Nucleus accumbens (tissue), 56 donors: Measurements from ENCODE around the gene RAI1.
A peak's percentile ranks its signal among the peaks of the same experiment; 100 is the strongest.

ENCODE experiments used
- DNase-seq, 56 donors: peaks; one replicate each; lab custom pipeline; 2025; lab: John Stamatoyannopoulos, UW

RAI1 gene

DNA sequence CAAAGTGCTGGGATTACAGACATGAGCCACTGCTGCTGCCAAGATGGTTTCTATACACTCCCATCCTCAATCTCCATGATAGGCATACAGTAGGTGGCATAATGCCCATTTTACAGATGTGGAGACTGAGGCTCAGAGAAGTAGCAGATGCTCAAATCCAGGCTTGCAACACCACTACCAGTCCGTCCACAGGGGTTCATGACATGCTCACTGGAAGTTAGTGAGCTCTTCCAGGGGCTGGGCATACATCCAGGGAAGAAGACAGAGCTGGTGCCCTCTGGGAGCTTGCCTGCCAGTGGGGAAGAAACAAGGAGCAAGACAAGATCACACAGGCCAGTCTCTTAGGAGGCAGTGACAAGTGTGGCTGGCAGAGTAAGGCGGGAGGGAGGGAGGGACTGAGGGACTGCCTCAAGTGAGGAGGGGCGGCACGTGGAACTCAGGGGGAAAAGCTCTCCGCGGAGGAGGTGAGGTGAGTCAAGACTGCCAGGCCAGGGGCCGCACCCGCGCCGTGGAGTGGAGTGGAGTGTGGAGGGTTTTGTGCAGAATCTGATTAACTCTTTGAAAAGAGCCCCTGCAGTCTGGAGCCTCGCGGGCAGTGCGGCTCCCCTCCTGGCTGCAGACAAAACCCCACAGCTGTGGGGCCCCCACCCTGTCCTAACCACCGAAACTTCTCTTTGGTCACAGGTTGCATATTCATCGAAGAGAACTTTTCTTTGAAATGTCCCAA, 127.6 kb downstream of the RAI1 start:
- DNase-seq, result no peak

DNA sequence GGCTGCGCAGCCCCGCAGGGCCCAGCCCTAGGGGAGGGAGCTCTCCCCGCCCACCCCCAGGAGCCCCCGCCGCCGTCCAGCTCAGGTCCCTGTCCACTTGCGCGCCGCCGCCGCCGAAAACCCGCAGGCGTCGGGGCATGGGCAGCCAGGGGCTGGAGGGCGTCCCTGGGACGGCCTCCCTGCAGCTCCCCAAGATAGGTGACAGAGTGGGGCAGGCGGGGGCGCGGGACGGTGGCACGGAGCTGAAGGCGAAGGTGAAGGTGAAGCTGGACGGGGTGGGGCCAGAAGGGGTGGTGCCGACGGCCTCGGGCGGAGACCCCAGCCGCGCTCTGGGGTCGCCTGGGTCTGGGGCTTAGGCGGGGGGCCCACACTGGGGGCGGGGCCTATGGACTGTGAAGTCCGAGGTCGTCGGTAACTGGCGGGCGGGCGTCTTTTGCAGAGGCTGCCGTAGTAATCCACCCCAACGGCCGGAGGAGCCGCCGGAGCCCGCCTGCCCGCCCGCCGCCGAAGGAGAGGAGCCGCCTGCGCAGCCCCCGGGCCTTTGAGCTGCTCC, 128.3 kb downstream of the RAI1 start:
- no peak for DNase-seq

DNA sequence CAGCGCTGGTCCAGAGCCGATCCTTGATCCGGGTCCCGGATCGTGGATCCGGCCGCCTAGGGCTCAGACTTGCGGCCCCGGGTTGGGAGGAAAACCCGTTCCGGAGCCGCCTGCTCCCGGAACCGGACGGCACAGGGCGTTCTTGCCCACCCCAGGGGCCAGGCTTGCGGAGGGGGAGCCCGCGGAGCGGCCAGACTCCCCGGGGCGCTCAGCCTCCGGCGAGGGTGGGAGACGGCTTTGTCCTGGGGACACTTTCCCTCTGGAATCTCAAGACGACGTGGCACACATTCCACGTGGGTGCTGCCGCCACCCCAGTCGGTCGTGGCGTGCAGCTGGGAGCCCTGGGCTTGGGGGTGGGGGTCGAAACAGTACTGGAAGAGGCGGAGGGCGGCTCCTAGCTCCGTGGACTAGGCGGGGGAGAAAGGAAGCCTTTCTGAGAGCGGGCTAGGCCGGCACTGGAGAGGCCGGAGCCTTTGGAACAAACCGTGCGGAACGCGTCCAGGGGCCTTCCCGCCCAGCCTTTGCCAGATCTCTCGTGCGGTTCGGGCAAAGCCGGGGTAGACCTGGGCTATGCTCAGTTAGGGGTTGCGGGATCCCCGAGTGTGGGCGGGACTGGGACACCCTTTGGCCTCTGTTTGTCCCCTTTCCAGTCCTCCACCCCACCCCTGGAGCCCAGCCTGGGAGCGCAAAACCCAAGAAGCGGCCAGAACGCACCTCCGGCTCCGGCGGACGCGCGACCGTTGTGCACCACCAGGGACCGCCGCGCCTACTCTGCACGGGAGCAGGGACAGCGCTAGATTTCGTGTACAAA, 129.0 kb downstream of the RAI1 start:
- DNase-seq, result peak in 21 of 56 donors; percentile 27 to 73 (median 47)

DNA sequence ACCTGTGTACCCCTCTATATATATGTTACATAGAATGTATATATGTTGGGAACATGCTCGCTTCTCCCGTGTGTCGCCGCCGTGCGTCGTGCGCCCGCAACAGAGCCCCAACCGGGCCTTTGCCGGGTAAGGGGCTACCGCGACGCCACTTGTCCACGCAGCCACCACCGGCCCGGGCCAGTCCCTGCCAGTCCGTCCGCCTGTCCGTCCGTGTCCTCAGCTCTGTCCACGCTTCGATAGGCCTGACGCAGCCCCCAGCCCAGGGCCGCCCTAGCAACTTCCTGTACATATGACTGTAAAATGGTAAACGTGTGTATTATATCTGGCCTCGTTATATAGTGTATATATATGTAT, 129.6 kb downstream of the RAI1 start:
- DNase-seq, result no peak

DNA sequence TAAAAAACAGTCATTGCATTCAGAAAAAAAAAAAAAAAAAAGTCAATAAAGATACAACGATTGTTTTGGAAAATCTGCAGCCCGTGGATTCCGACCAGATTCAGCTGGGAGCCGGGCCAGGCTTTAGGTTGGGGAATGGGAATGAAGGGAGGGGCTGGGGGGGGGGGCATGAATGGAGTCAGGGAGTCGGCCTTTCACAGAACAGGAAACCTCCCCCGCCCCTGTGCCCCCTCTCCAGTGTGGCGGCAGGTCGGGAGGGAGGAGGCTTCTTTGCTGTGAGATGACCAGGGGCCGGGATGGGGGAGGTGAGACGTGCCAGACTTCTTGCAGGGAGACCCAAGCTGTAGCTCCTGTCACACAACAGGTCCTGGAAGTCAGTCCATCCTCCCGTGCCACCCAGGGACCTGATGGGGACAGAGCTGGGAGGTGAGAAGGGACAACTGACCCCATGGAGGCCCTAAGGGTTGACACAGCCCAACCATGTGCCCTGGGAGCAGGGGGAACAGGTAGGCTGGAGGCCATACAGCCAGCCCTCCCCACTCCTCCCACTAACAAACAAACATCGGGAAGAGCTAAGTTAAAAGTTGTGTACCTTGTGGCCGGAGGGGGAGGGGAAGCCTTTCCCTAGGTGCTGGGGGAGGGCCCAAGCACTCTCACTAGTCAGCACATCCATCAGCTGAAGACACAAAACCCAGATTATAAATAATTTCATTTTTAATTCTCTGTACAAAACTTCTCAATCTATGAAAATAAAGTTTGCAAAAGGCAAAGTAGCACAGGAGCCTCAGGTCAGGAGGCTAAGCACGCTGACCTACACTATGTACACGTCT, 130.3 kb downstream of the RAI1 start:
- peak in 3 of 56 donors; percentile 25 to 36 (median 29) for DNase-seq

DNA sequence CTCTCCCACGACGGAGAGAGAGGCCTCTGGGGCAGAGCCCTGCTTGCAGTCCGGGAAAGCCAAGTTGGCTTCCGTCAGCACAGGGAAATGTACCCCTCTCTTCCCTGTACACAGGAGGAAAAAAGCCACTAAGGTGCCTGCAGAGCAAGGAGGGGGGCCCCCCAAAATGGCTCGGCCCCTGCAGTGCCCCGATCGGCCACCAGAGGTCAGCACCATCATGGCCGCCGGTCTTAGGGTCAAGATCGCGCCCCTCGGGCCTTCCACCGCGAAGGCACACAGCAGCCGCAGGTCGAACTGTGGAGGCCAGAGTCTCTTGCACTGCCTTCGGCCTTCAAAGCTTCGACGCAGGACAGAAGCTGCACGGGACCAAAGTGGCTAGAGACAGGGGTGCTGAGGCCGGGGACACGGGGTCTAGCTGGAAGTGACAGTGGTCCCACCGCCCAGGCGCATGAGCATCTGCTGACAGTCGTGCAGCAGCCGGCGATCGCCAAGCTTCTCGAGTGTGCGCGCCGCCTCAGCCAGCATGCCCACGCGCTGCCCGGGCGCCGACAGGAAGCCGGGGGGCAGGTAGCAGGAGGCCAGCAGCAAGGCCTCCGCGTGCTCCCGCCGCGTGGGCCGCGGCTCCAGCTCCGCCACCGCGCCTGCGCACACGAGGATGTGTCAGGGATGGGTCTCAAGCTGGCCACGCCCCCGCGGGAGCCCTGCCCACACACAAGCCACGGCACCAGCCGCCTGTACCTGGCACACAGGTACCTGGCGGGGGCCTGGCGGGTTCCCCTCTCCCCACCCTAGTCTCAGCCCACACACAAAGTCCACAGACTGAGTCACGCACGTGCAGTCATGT, 131.2 kb downstream of the RAI1 start:
- peak in 43 of 56 donors; percentile 25 to 79 (median 57) for DNase-seq

DNA sequence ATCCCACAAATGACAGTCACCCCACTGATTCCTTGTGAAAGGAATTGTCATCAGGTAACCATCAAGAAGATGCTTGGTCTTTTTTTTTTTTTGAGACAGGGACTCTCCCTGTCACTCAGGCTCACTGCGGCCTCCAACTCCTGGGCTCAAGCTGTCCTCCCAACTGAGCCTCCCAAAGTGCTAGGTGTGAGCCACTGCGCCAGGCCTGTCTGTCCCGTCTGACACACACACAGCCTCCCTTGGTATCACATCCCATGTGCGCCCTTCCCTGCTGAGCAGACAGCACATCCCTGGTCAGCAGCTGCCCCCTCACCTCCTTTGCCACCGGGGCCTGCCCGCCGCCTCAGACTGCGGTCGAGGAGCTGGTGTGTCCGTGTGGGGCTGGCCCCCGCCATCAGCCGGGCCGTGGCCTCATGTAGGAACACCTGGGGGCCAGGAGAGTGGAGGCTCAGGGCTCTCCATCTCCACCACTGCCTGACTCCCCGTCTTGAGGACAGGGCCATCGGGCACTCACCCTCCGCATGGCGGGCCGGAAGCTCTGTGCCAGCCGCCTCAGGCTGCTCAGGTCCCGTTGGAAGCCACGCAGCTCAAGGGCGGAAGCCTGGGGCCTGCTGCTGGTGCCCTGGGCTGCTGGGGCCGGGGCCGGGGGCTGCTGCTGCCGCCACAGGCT, 131.9 kb downstream of the RAI1 start:
- DNase-seq, result no peak

DNA sequence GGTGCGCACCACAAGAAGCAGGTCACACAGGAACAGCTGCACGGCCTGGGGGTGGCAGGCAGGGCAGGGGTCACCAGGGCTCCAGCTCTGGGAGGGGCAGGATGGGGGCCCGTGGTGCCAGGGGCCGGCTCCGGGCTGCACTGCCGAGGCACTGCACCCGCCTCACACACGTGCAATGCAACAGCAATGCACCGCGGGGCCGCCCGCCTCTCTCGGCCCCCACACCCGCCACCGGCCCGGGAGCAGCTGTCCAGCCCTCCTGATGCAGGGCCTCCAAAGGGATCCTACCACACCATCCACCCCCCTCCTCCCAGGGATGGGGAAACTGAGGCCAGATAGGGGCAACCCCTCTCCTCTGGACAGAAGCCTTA, 132.5 kb downstream of the RAI1 start:
- peak in 1 of 56 donors; percentile 49 for DNase-seq

DNA sequence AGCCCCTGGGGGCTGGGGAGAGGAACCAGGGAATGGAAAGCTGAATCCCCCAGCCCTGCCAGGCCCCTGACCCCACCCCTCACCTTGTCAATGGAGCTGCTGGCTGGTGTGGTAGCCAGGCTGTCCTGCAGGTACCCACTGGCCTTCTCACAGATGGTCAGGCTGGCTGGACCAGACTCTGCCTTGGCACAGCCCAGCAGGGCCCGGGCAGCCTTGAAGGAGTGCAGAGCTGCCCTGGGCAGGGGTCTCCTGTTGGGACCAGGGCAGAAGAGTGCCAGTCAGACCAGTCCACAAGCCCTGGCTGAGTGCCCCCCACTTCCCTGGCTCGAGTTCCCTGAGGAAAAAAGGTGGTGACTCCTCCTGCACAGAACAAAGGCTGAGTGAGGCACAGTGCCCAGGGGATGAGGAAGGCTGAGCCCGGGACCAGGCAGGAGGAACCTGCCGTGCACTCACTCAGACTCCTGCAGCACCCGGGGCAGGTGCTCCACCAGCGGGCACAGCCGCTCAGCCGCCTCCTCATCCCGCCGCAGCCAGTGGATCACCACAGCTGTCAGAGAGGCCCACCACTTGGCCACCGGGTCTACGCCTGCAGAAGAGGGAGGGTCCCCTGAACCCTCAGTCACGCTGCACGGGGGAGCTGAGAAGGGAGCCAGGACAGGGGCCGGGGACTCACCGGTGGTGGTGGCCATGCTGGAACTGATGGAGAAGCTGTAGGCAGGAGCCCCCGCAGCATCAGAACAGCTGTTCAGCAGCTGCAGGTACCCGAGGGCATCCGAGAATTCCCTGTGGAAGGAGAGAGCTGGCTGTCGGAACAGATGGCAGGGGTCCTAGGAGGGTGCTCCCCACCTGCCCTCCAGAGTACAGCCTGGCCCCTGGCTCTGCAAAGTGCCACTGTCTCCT, 133.2 kb downstream of the RAI1 start:
- DNase-seq, result peak in 1 of 56 donors; percentile 28

DNA sequence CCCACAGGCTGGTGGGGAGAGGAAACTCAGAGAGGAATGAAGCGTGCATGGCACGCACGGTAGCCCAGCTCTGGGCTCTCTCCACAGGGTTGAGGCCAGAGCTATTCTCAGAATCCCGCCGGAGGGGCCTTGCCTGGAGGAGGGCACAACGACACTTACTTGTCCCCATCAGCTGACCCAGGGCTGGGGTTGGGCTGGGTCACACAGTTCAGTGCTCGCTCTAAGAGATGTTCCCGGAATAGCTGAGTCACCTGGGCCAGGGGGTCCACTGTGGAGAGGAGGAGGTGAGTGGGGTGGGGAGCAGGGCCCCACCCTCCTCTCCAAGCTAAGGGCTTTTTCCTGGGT, 133.8 kb downstream of the RAI1 start:
- peak in 2 of 56 donors; percentile 41 to 42 for DNase-seq

DNA sequence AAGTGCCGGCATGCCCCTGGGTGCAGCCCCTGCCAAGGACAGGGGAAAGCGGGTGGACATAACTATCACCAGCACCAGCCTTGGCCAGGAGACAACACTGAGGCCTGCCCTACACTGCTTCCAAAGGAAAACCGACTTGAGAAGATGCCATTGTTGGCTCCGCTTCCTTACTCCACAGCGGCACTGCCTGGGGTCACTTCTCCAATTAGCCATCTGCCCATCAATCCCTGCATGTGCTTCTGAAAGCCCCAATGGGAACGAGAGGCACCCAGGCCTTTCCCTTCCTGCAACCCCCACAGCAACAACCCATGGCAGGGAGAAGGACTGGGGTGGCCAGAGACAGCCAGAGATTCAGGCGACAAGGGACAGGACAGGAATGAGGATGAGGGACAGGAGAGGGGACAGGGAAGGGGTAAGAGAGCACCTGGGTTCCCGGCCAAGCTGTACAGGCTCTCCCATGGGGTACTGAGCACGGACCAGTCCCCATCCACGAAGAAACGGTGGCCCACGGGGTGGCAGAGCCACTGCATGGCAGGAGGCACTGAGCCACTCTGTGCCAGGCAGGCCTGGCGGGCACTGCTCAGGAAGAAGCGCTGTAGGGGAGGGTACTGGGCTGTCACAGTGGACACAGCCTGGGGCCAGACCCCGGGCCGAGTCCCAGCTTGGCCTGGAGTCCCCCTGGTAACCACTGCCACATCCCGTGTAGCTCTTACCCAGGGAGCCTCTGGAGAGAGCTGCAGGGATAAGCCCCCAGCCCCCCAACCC, 134.4 kb downstream of the RAI1 start:
- peak in 9 of 56 donors; percentile 21 to 57 (median 38) for DNase-seq

DNA sequence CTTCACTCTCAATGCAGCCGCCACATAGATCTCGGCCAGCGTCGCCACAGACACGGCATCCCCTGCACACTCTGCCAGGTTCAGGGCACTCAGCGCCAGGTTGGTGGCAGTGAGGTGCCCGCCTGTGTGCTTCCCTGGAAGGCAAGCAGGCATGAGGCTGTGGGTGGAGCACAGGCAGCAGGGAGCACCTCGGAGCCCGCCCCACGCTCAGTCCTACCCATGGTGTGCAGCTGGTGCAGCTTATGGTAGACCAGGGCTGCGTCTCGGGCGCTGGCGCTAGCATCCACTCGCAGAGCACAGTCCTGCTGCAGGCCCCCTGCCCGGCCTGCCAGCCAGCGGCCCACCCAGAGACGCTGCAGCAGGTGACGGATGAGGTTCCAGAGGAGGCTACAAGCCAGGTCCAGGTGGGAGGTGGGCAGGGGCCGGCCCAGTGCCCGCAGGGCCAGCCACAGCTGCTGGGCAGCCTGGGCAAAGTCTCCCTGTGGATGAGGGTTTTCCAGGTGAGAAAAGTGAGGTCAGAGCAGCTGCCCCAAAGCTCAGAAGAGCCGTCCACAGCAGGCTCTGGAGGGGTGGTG, 135.1 kb downstream of the RAI1 start:
- DNase-seq, result peak in 19 of 56 donors; percentile 22 to 69 (median 42)

DNA sequence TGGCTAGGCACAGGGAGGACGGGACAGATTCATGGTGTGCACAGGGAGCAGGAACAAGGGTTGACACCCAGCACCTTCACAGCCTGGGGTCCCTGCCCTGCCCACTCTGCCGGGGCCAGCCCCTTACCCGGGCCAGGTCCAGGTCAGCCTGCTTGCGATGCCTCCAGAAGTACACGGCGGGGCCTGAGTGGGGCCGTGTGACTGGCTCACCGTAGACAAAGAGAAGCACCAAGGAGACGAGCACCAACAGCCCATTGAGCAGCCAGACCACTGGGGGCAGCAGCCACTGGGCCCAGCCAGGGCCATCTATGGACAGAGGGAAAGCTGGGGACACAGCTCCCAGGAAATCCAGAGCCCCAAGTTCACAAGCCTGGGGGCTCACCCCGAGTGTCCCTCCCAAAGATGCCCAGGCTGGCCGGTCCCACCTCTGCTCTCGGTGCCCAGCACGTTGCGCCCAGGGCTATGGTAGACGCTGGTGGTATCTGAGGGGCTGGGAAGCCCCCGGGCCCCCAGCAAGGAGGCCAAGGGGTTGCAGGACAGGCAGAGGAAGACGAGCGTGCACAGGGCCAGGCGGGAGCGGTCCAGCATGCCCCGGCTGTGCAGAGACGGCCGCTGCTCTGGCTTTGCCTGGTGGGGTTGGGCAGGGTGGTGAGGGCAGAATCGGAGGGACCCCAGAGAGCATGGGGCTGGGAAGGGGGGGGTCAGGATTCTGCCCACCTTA, 135.7 kb downstream of the RAI1 start:
- peak in 1 of 56 donors; percentile 51 for DNase-seq

DNA sequence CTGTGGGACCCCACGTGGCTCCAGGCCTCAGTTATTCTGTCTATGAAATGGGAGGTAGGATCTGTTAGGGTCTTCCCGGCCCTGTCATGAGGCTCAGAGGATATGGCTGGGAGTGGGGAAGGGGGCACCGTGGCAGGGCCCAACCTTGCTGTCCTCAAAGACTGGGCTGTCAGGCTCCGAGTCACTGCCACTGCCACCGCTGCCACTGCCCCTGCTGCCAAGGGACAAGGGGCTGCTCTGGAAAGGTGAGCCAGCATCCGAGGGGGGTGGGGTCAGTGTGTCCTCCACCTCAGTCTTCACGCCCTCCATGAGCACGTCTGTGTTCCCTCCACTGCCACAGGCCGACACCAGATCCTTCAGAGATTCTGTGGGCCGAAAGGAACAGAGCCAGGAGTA, 136.3 kb downstream of the RAI1 start:
- DNase-seq, result no peak

DNA sequence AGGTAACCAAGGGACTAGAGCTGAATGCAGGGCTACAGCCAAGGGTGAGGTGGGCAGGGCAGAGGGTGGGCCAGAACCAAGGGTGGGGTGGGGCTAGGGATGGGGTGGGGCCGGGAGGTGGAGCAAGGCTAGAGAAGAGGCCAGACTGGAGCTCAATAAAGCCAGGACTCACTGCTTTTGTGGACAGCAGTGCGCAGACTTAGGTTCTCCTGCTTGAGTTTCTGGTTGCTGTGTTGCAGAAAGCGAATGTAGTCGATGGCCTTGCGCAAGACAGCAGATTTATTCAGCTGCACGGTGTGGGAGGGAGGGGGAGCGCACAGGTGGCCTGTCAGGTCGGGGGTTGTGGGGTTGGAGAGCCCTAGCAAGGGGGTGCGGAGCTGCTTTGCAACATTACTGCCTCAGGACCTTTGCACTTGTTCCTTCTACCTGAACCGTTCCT, 136.8 kb downstream of the RAI1 start:
- peak in 3 of 56 donors; percentile 41 to 43 (median 42) for DNase-seq

DNA sequence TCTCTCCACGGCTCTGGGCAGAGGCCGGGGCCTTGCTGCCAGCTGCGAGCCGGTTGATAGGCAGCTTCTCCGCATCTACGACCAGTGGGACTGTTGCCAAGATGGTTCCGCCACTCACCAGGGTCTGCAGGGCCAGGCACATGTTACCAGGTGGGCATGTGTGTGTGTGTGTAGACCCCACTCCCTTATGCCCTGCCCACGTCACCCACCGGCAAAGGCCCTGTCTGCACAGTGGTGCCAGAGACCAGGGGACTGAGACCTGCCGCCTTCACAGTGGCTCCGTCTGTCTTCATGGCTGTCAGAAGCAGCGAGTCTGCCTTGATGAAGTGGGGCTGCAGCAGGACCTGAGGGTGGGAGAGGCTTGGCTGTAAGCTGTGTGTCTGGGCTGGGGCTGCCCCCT, 137.9 kb downstream of the RAI1 start:
- DNase-seq, result no peak
